H1 (cell line): Measurements from ENCODE around the gene CHST8. TPM values are rescaled to one million over a fixed set of nuclear protein-coding genes. Genes with fewer than 3 reads are reported as not detected.

Experiments used
- BRCA1 ChIP-seq: IDR thresholded peaks from 2 replicates; pipeline ENCODE4 v1.6.1; 2012; ENCODE audit warnings: low read depth, low read length, improper control_type of control experiment
- CTBP2 ChIP-seq: IDR thresholded peaks from 2 replicates; pipeline ENCODE4 v1.7.0; 2011; ENCODE audit warnings: borderline replicate concordance, mild to moderate bottlenecking, moderate library complexity, mixed read lengths, low read length; ENCODE audit not compliant: insufficient read depth, insufficient read length
- FOSL1 ChIP-seq: IDR thresholded peaks from 2 replicates; pipeline ENCODE4 v1.6.1; 2011; ENCODE audit warnings: mild to moderate bottlenecking, low read depth, low read length, moderate library complexity; ENCODE audit not compliant: insufficient read depth
- HDAC2 ChIP-seq, 2 experiments: fragments of 300-600 bp in 1 of 2; sonication (generic) in 1 of 2; IDR thresholded peaks; 2 replicates each; pipeline ENCODE4 v1.6.1; 2011 to 2012; ENCODE audit warnings: low read depth in 2 of 2, low read length in 2 of 2, mild to moderate bottlenecking in 2 of 2, moderate library complexity in 2 of 2, borderline replicate concordance in 1 of 2, inconsistent platforms in 1 of 2
- PHF8 ChIP-seq: fragments of 200-600 bp; sonication (generic); conservative IDR thresholded peaks from 2 replicates; pipeline ENCODE4 v1.7.1; 2012; ENCODE audit warnings: low read depth, mild to moderate bottlenecking, inconsistent platforms, low read length, moderate library complexity
- POLR2A ChIP-seq, 2 experiments: IDR thresholded peaks; 1 replicate in 1 of 2; 2 replicates in 1 of 2; pipeline ENCODE4 v1.6.1; 2011; ENCODE audit warnings: low read depth in 2 of 2, low read length in 2 of 2, mild to moderate bottlenecking in 2 of 2; ENCODE audit errors: control extremely low read depth in 1 of 2
- SP1 ChIP-seq: IDR thresholded peaks from 2 replicates; pipeline ENCODE4 v1.6.1; 2011; ENCODE audit warnings: low read depth, low read length
- SUZ12 ChIP-seq: fragments of 200-600 bp; sonication (generic); IDR thresholded peaks from 2 replicates; pipeline ENCODE4 v1.6.1; 2012; ENCODE audit warnings: mild to moderate bottlenecking, inconsistent platforms, low read length, moderate library complexity, mixed read lengths
- TAF1 ChIP-seq: IDR thresholded peaks from 2 replicates; pipeline ENCODE4 v1.6.1; 2011; ENCODE audit warnings: mild to moderate bottlenecking, low read depth, low read length
- polyA plus RNA-seq, 7 experiments: library from polyadenylated mRNA; depleted of rRNA in 3 of 7; stranded (reverse) in 5 of 7; unstranded in 2 of 7; fragments of >200 nt in 5 of 7; fragments of 200-250 nt in 2 of 7; gene quantifications; 1 replicate in 5 of 7; 2 replicates in 1 of 7; 4 replicates in 1 of 7; pipeline versions ENCODE4 v1.2.1 to v1.2.3, GENCODE V29; 2011 to 2013; ENCODE audit warnings: missing spikeins in 2 of 7, mixed read lengths in 2 of 7
- total RNA-seq: library from RNA; stranded (reverse); fragmentation: NEBNext Ultra II Directional; extraction: Animal tissue kit (Norgen Biotek cat#: 25700); gene quantifications from 2 replicates; pipeline ENCODE4 v1.2.1, GENCODE V29; 2021

CHST8 gene
- total and polyA plus RNA-seq, 2 of the 8 experiments (the other 6 are each of a cell fraction or from before 2014, with no cell fraction given) = 10.8 to 28.2 TPM

GRCh38 chr19:33725567-33725966 is 103.8 kb downstream of the CHST8 start (continued):
- no peak for TF ChIP-seq HDAC2 (IDR thresholded peaks at IDR 0.05; ENCODE audit: borderline replicate concordance in 1 of 2, low read depth in 2 of 2, low read length in 2 of 2)
- no peak for TF ChIP-seq TAF1
- no peak for TF ChIP-seq SP1
- no peak for TF ChIP-seq FOSL1
- TF ChIP-seq BRCA1 = no peak
- no peak for TF ChIP-seq SUZ12
- no peak for TF ChIP-seq POLR2A (IDR thresholded peaks at IDR 0.05; ENCODE audit: control extremely low read depth in 1 of 2, low read depth in 2 of 2, low read length in 2 of 2)
- TF ChIP-seq CTBP2 = no peak
- no peak for TF ChIP-seq PHF8
